Measurements from ENCODE around the gene PLA2G4B. TPM values are rescaled to one million over a fixed set of nuclear protein-coding genes. Genes with fewer than 3 reads are reported as not detected.

The PLA2G4B gene
- total RNA-seq, 1 donor from 2014 or later = 8.2 TPM

DNA sequence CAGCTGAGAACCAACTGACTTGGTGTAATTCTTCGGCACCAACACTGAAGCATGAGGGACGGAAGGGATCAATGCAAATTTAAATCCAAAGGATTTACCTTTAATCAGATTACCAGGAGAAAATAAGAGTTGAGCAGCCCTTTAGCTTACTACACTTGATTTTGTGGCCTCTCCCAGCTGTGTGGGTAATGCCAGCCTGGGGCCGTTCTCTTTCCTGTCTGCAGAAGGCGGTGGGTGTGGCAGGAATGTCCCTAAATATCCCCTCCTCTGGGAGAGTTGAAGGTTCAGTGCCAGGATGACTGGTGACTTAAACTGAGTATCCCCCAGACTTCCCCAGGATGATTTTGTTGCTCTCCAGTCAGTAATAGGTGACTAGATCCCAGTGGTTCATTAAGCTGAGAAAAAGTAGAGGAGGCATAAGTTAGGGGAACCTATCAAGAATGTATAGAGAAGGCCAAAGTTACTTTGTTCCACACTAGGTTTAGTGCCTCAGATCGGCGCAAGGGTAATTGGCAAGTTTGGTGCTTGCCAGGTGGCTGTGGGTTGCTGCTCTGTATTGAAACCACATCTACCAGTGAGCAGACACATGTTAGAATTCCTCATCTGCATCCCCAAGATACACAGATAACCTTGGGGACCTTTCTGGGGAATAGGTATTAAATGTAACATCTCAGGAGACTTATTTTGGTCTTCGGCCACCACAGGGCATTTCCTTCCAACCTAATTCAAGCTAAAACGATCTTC is 41.3 kb upstream of the PLA2G4B start:
- ChIA-PET POLR2A (no interaction called here), CTCF (interaction anchor here (1.3 kb wide), 1 partner anchor 24 kb away, joined by 3 read pairs; the partner anchor contains the start of gene MAPKBP1)
- no peaks in the 10 kb centered on the region for H3K9me3 Mint-ChIP-seq
- H3K36me3 Mint-ChIP-seq (ENCODE audit: low read depth) = peaks cover 30% of the 10 kb centered on the region
- intact Hi-C loops (cut with micrococcal nuclease) = no loop called here
- TF ChIP-seq, protein P1, sequence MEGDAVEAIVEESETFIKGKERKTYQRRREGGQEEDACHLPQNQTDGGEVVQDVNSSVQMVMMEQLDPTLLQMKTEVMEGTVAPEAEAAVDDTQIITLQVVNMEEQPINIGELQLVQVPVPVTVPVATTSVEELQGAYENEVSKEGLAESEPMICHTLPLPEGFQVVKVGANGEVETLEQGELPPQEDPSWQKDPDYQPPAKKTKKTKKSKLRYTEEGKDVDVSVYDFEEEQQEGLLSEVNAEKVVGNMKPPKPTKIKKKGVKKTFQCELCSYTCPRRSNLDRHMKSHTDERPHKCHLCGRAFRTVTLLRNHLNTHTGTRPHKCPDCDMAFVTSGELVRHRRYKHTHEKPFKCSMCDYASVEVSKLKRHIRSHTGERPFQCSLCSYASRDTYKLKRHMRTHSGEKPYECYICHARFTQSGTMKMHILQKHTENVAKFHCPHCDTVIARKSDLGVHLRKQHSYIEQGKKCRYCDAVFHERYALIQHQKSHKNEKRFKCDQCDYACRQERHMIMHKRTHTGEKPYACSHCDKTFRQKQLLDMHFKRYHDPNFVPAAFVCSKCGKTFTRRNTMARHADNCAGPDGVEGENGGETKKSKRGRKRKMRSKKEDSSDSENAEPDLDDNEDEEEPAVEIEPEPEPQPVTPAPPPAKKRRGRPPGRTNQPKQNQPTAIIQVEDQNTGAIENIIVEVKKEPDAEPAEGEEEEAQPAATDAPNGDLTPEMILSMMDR (IDR thresholded peaks at IDR 0.05) = no peak
- H3K27me3 Mint-ChIP-seq = no peaks in the 10 kb centered on the region
- no peak for ATAC-seq (ENCODE audit: low read depth)
- H3K4me1 Mint-ChIP-seq = peaks cover 44% of the 10 kb centered on the region
- DNase-seq = no peak
- peak overlapping the region; percentile 37 for H3K27ac Mint-ChIP-seq
- no peak overlapping the region for H3K4me3 Mint-ChIP-seq

DNA sequence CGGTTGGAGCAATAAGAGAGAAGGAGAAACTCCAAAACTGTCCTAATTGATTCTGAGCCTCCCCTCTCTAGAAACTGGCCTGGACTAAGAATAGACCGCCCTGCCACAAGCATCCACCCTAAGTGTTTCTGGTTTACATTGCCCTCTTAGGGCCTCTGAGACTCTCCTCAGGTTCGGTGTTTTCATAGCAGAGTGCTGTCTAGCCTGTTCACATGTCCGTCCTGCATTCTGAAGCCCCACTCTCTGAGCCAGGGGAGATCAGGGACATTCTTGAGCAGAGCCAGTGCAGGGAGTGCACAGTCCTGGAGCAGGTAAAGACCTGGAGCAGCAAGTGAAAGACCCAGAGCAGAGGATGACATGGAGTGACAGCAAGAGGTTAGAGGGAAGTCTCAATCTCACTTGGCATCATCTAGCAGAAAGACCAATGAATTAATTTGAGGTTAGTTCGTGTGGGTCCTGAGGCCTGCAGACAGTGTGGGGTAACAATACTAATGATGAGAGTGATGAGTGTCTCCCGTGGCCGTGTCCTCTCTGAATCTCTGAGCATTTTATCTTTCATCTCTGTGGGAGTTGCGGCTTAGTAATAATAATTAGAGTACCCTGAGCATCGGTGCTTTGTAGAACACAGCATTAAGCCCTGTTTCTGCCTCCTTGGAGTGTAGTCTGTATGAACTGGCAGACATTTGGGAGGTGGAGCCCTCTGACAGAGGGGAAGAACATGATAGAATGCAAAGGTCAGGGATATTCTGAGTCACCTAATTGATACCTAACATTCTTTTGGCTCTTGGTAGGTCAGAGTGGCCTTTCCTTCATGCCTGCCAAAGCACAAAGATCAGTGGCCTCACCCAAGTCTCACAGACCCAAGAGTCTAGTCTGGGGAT is 39.8 kb upstream of the PLA2G4B start:
- Mint-ChIP-seq H3K9me3 (no peaks in the 10 kb centered on the region), H3K4me1 (peaks cover 44% of the 10 kb centered on the region), H3K27ac (peak overlapping the region; percentile 64), H3K36me3 (ENCODE audit: low read depth) (peaks cover 33% of the 10 kb centered on the region), H3K27me3 (no peaks in the 10 kb centered on the region), H3K4me3 (no peak overlapping the region)
- ChIA-PET POLR2A (interaction anchor here (0.7 to 0.8 kb wide), 2 partner anchors 25 to 578 kb away, joined by 5 read pairs; partner anchors contain the start of gene MAPKBP1), CTCF (interaction anchor here (1.7 kb wide), 1 partner anchor 12 kb away, joined by 4 read pairs; no protein-coding TSS in a partner anchor)
- DNase-seq (no peak), ATAC-seq (ENCODE audit: low read depth) (peak; percentile 25)
- TF ChIP-seq, protein P1 (IDR thresholded peaks at IDR 0.05) = no peak
- intact Hi-C loops (cut with micrococcal nuclease) = no loop called here

DNA sequence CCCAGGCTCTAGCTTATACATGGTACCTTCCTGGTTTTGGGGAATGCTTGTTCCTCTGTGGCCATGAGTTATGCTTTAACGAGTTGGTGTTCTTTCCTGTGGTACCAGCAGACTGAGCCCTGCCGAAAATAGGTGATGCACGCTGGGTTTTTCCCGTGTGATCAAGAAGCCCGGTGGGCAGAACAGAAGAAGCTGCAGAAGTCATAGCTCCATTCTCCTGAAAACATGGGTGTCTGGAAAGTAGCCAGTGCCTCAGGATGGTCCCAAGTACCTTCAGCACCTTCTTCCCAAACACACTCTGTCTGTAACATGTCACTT is 39.2 kb upstream of the PLA2G4B start:
- Mint-ChIP-seq H3K27ac (peak overlapping the region; percentile 11), H3K4me3 (no peak overlapping the region), H3K27me3 (no peaks in the 10 kb centered on the region), H3K4me1 (peaks cover 44% of the 10 kb centered on the region), H3K36me3 (ENCODE audit: low read depth) (peaks cover 38% of the 10 kb centered on the region), H3K9me3 (no peaks in the 10 kb centered on the region)
- intact Hi-C loops (cut with micrococcal nuclease) = no loop called here
- no peak for DNase-seq
- CTCF ChIA-PET = interaction anchor here (1.7 to 4.7 kb wide), 2 partner anchors 11 to 26 kb away, joined by 4 to 18 read pairs; partner anchors contain the start of gene MAPKBP1
- POLR2A ChIA-PET = interaction anchor here (0.8 kb wide), 1 partner anchor 25 kb away, joined by 5 read pairs; the partner anchor contains the start of gene MAPKBP1
- ATAC-seq (ENCODE audit: low read depth) = peak; percentile 21
- TF ChIP-seq, protein P1 (IDR thresholded peaks at IDR 0.05) = no peak

DNA sequence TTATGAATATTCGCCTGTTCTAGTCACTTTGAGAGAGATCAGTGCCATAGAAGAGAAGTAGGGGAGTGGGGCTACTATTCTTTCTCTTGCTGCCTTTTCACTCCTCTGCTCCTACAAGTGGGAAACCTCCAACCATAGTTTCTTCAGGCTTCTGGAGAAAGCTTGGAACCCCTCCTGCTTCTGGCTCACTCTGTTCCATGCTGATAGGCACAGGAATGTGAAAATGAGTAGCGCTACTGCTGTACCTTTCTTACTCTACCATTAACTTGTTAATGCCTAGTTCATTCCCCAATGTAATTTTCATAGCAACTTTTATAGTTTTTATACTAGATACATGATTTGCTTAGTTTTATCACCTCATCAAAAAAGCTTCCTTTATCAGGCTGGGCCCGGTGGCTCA is 37.5 kb upstream of the PLA2G4B start:
- TF ChIP-seq, protein P1 (IDR thresholded peaks at IDR 0.05) = no peak
- H3K27ac Mint-ChIP-seq = no peak overlapping the region
- POLR2A ChIA-PET = no interaction called here
- peaks cover 39% of the 10 kb centered on the region for H3K36me3 Mint-ChIP-seq (ENCODE audit: low read depth)
- H3K9me3 Mint-ChIP-seq = no peaks in the 10 kb centered on the region
- intact Hi-C loops (cut with micrococcal nuclease) = no loop called here
- DNase-seq = no peak
- no peaks in the 10 kb centered on the region for H3K27me3 Mint-ChIP-seq
- no peak for ATAC-seq (ENCODE audit: low read depth)
- CTCF ChIA-PET = interaction anchor here (4.7 kb wide), 1 partner anchor 28 kb away, joined by 18 read pairs; the partner anchor contains the start of gene MAPKBP1
- no peak overlapping the region for H3K4me3 Mint-ChIP-seq
- peaks cover 29% of the 10 kb centered on the region for H3K4me1 Mint-ChIP-seq
